SK-N-SH (cell line): ENCODE measurements around the gene FCGBP.

Experiments
- EZH2phosphoT487 ChIP-seq: fragments of 200-600 bp; sonication (generic); IDR thresholded peaks from 2 replicates; pipeline ENCODE4 v1.6.1; 2017; ENCODE audit warnings: low read depth, mixed run types, mild to moderate bottlenecking, antibody characterized with exemption, moderate library complexity, borderline replicate concordance
- GABPA ChIP-seq: IDR thresholded peaks from 2 replicates; pipeline ENCODE4 v1.4.0; 2012; ENCODE audit warnings: low read depth, mild to moderate bottlenecking
- JUND ChIP-seq: IDR thresholded peaks from 2 replicates; pipeline ENCODE4 v1.4.0; 2012
- MAX ChIP-seq: IDR thresholded peaks from 2 replicates; pipeline ENCODE4 v1.4.0; 2012; ENCODE audit warnings: low read depth
- MEF2A ChIP-seq: IDR thresholded peaks from 2 replicates; pipeline ENCODE4 v1.4.0; 2012; ENCODE audit warnings: low read depth, borderline replicate concordance
- NRF1 ChIP-seq: IDR thresholded peaks from 2 replicates; pipeline ENCODE4 v1.6.1; 2012; ENCODE audit warnings: low read depth, mild to moderate bottlenecking, low read length
- POLR2AphosphoS5 ChIP-seq: IDR thresholded peaks from 2 replicates; pipeline ENCODE4 v1.6.1; 2012; ENCODE audit warnings: low read depth, low read length
- RAD21 ChIP-seq: IDR thresholded peaks from 2 replicates; pipeline ENCODE4 v1.6.1; 2012; ENCODE audit warnings: mild to moderate bottlenecking, low read length
- REST ChIP-seq: IDR thresholded peaks from 2 replicates; pipeline ENCODE4 v1.6.1; 2012; ENCODE audit warnings: mild to moderate bottlenecking, low read depth, low read length, moderate library complexity
- RFX5 ChIP-seq: IDR thresholded peaks from 2 replicates; pipeline ENCODE4 v1.6.1; 2012; ENCODE audit warnings: mild to moderate bottlenecking, improper control_type of control experiment, low read length
- TAF1 ChIP-seq: IDR thresholded peaks from 2 replicates; pipeline ENCODE4 v1.6.1; 2012; ENCODE audit warnings: low read depth, mild to moderate bottlenecking, low read length, moderate library complexity, borderline replicate concordance
- YY1 ChIP-seq: IDR thresholded peaks from 2 replicates; pipeline ENCODE4 v1.4.0; 2012; ENCODE audit warnings: low read depth, mild to moderate bottlenecking
- TF ChIP-seq, protein P1 (sequence below): fragments of 200-600 bp; sonication (generic); IDR thresholded peaks from 2 replicates; pipeline ENCODE4 v1.6.1; 2017; ENCODE audit warnings: antibody characterized with exemption, mild to moderate bottlenecking, moderate library complexity
- TF ChIP-seq, protein P2 (sequence below): IDR thresholded peaks from 2 replicates; pipeline ENCODE4 v1.4.0; 2012; ENCODE audit warnings: low read depth, borderline replicate concordance

DNA sequence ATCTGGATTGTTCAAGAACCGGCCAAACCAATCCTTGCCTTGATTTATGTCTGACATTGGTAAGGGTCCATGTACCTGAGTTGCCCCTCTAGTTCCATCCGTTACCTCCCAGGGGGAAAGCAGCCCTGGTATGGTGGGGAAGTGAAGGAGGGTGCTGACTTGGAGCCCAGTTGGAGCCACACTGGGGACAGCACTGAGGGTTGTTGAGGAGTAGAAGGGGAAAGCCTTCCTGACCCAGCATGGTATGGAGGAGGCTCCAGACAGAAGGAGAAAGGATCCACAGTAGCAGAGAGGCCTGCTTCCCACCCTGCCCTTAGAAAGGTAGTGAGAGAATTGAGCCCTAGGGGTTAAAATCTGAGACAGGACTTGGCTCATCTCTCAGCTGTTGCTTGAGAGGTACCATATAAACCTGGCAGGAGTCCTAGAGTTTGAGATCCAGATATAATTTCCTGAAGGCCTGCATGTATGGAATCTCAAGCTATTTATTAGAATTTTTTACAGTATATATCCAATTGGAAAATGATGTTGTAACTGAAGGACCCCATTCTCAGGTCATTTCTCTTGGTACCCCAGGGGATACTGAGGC, 16.7 kb upstream of the FCGBP start:
- TF ChIP-seq, protein P1, sequence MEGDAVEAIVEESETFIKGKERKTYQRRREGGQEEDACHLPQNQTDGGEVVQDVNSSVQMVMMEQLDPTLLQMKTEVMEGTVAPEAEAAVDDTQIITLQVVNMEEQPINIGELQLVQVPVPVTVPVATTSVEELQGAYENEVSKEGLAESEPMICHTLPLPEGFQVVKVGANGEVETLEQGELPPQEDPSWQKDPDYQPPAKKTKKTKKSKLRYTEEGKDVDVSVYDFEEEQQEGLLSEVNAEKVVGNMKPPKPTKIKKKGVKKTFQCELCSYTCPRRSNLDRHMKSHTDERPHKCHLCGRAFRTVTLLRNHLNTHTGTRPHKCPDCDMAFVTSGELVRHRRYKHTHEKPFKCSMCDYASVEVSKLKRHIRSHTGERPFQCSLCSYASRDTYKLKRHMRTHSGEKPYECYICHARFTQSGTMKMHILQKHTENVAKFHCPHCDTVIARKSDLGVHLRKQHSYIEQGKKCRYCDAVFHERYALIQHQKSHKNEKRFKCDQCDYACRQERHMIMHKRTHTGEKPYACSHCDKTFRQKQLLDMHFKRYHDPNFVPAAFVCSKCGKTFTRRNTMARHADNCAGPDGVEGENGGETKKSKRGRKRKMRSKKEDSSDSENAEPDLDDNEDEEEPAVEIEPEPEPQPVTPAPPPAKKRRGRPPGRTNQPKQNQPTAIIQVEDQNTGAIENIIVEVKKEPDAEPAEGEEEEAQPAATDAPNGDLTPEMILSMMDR, result no peak
- TF ChIP-seq TAF1, result no peak
- no peak for TF ChIP-seq YY1
- no peak for TF ChIP-seq RFX5
- TF ChIP-seq RAD21, result no peak
- TF ChIP-seq GABPA, result no peak
- TF ChIP-seq MEF2A, result no peak
- no peak for TF ChIP-seq NRF1
- TF ChIP-seq POLR2AphosphoS5, result no peak
- TF ChIP-seq REST, result no peak
- no peak for TF ChIP-seq EZH2phosphoT487
- TF ChIP-seq MAX, result no peak
- TF ChIP-seq, protein P2, sequence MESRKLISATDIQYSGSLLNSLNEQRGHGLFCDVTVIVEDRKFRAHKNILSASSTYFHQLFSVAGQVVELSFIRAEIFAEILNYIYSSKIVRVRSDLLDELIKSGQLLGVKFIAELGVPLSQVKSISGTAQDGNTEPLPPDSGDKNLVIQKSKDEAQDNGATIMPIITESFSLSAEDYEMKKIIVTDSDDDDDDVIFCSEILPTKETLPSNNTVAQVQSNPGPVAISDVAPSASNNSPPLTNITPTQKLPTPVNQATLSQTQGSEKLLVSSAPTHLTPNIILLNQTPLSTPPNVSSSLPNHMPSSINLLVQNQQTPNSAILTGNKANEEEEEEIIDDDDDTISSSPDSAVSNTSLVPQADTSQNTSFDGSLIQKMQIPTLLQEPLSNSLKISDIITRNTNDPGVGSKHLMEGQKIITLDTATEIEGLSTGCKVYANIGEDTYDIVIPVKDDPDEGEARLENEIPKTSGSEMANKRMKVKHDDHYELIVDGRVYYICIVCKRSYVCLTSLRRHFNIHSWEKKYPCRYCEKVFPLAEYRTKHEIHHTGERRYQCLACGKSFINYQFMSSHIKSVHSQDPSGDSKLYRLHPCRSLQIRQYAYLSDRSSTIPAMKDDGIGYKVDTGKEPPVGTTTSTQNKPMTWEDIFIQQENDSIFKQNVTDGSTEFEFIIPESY, result no peak
- TF ChIP-seq JUND, result no peak
